Effector memory CD8-positive, alpha-beta T cell (primary cell): ENCODE data around the gene LRRC61.
A peak's percentile ranks its signal among the peaks of the same experiment; 100 is the strongest.

ENCODE experiments used
- ATAC-seq: fragments of 150-1000 bp; cut with Tn5 transposase; replicated peaks from 2 replicates; pipeline ENCODE4 v1.10.0; 2021; ENCODE audit warnings: mild to moderate bottlenecking, moderate library complexity
- DNase-seq, 3 experiments: peaks; one replicate each; pipeline ENCODE4 v3.0.0; 2021
- H3K27ac Mint-ChIP-seq, 2 donors: one replicate each; pipeline ENCODE4 v1.8.0; 2022; ENCODE audit warnings: mild to moderate bottlenecking in 2 of 2, mixed read lengths in 2 of 2, moderate library complexity in 2 of 2
- H3K27me3 Mint-ChIP-seq, 2 donors: one replicate each; pipeline ENCODE4 v1.8.0; 2022; ENCODE audit warnings: mixed read lengths in 2 of 2
- H3K36me3 Mint-ChIP-seq: one replicate; pipeline ENCODE4 v1.8.0; 2022; ENCODE audit warnings: mild to moderate bottlenecking, moderate library complexity, mixed read lengths; ENCODE audit not compliant: insufficient read depth
- H3K4me1 Mint-ChIP-seq, 2 donors: one replicate each; pipeline ENCODE4 v1.8.0; 2022; ENCODE audit warnings: low read depth in 2 of 2, mixed read lengths in 2 of 2
- H3K4me3 Mint-ChIP-seq, 2 donors: one replicate each; pipeline ENCODE4 v1.8.0; 2022; ENCODE audit warnings: mild to moderate bottlenecking in 2 of 2, mixed read lengths in 2 of 2, moderate library complexity in 2 of 2
- H3K9me3 Mint-ChIP-seq, 2 donors: one replicate each; pipeline ENCODE4 v1.8.0; 2022; ENCODE audit warnings: mixed read lengths in 2 of 2

LRRC61 gene

GRCh38 chr7:150377196-150377595, 54.0 kb downstream of the LRRC61 start:
- H3K36me3 Mint-ChIP-seq: peaks cover 11% of the 10 kb centered on the region
- ATAC-seq (no peak), DNase-seq (no peak)
- H3K4me1 Mint-ChIP-seq: peaks cover 23 to 27% of the 10 kb centered on the region in 2 donors
- H3K4me3 Mint-ChIP-seq: peak overlapping the region; percentile 37 to 86
- H3K27me3 Mint-ChIP-seq: no peaks in the 10 kb centered on the region
- no peaks in the 10 kb centered on the region for H3K9me3 Mint-ChIP-seq
- no peak overlapping the region for H3K27ac Mint-ChIP-seq

GRCh38 chr7:150377635-150378034, 54.5 kb downstream of the LRRC61 start:
- DNase-seq (no peak), ATAC-seq (no peak)
- H3K27me3 Mint-ChIP-seq: no peaks in the 10 kb centered on the region
- H3K36me3 Mint-ChIP-seq: peaks cover 11% of the 10 kb centered on the region
- H3K9me3 Mint-ChIP-seq: no peaks in the 10 kb centered on the region
- peak overlapping the region; percentile 37 to 86 for H3K4me3 Mint-ChIP-seq
- peak overlapping the region; percentile 65 to 84 for H3K27ac Mint-ChIP-seq
- peaks cover 23 to 30% of the 10 kb centered on the region in 2 donors for H3K4me1 Mint-ChIP-seq

- H3K4me1 Mint-ChIP-seq: peaks cover 29 to 35% of the 10 kb centered on the region in 2 donors
- peak overlapping the region; percentile 65 to 84 for H3K27ac Mint-ChIP-seq
- DNase-seq (peak; percentile 25 to 44 (median 42)), ATAC-seq (peak; percentile 25)
- no peaks in the 10 kb centered on the region for H3K27me3 Mint-ChIP-seq
- peak overlapping the region; percentile 86 to 95 for H3K4me3 Mint-ChIP-seq
- no peaks in the 10 kb centered on the region for H3K9me3 Mint-ChIP-seq
- peaks cover 11% of the 10 kb centered on the region for H3K36me3 Mint-ChIP-seq
These were observed 55.1 kb downstream of the LRRC61 start for GRCh38 chr7:150378115-150378852.

- DNase-seq (peak; percentile 87 to 90 (median 89)), ATAC-seq (peak; percentile 94)
- Mint-ChIP-seq H3K27ac (peak within 1 kb of the TSS; percentile 65 to 84), H3K4me1 (peaks cover 25 to 33% of the 10 kb centered on the region in 2 donors), H3K36me3 (peaks cover 8% of the 10 kb centered on the region), H3K9me3 (no peaks in the 10 kb centered on the region), H3K27me3 (no peaks in the 10 kb centered on the region), H3K4me3 (peak within 1 kb of the TSS; percentile 86 to 95)
These were observed 55.8 kb downstream of the LRRC61 start, which contains the start of gene ZNF775 for GRCh38 chr7:150378853-150379440. Gene ZNF775 (plus strand): TSS chr7:150379330. CDS start chr7:150388471, 9,141 bp downstream.

GRCh38 chr7:150379441-150380379, 56.6 kb downstream of the LRRC61 start:
- ATAC-seq (no peak), DNase-seq (no peak)
- peak overlapping the region; percentile 50 to 83 for H3K27ac Mint-ChIP-seq
- no peaks in the 10 kb centered on the region for H3K27me3 Mint-ChIP-seq
- H3K36me3 Mint-ChIP-seq: peaks cover 8% of the 10 kb centered on the region
- H3K4me1 Mint-ChIP-seq: peaks cover 25 to 33% of the 10 kb centered on the region in 2 donors
- no peaks in the 10 kb centered on the region for H3K9me3 Mint-ChIP-seq
- H3K4me3 Mint-ChIP-seq: peak overlapping the region; percentile 86 to 95

- DNase-seq (no peak), ATAC-seq (no peak)
- Mint-ChIP-seq H3K9me3 (no peaks in the 10 kb centered on the region), H3K27me3 (no peaks in the 10 kb centered on the region), H3K4me1 (peaks cover 25 to 33% of the 10 kb centered on the region in 2 donors), H3K36me3 (peaks cover 8% of the 10 kb centered on the region), H3K27ac (no peak overlapping the region), H3K4me3 (peak overlapping the region; percentile 86 to 95)
These were observed 57.3 kb downstream of the LRRC61 start for GRCh38 chr7:150380463-150380862.

- Mint-ChIP-seq H3K4me3 (no peak overlapping the region), H3K4me1 (peaks cover 25 to 31% of the 10 kb centered on the region in 2 donors), H3K9me3 (no peaks in the 10 kb centered on the region), H3K27me3 (no peaks in the 10 kb centered on the region), H3K27ac (no peak overlapping the region), H3K36me3 (peaks cover 8% of the 10 kb centered on the region)
- DNase-seq (no peak), ATAC-seq (no peak)
These were observed 57.9 kb downstream of the LRRC61 start for GRCh38 chr7:150381096-150381495.

GRCh38 chr7:150381785-150382122, 58.6 kb downstream of the LRRC61 start:
- Mint-ChIP-seq H3K36me3 (peaks cover 8% of the 10 kb centered on the region), H3K9me3 (no peaks in the 10 kb centered on the region), H3K4me1 (peaks cover 25 to 32% of the 10 kb centered on the region in 2 donors), H3K4me3 (no peak overlapping the region), H3K27me3 (no peaks in the 10 kb centered on the region), H3K27ac (no peak overlapping the region)
- ATAC-seq (no peak), DNase-seq (no peak)

GRCh38 chr7:150382123-150382843, 59.1 kb downstream of the LRRC61 start:
- Mint-ChIP-seq H3K36me3 (peaks cover 11% of the 10 kb centered on the region), H3K27ac (no peak overlapping the region), H3K4me3 (peak overlapping the region in 1 of 2 donors; percentile 6), H3K4me1 (peaks cover 25 to 32% of the 10 kb centered on the region in 2 donors), H3K27me3 (no peaks in the 10 kb centered on the region), H3K9me3 (no peaks in the 10 kb centered on the region)
- ATAC-seq (no peak), DNase-seq (no peak)

- ATAC-seq (no peak), DNase-seq (no peak)
- peak overlapping the region in 1 of 2 donors; percentile 49 for H3K27ac Mint-ChIP-seq
- peaks cover 21 to 30% of the 10 kb centered on the region in 2 donors for H3K4me1 Mint-ChIP-seq
- H3K4me3 Mint-ChIP-seq: no peak overlapping the region
- H3K9me3 Mint-ChIP-seq: no peaks in the 10 kb centered on the region
- H3K27me3 Mint-ChIP-seq: no peaks in the 10 kb centered on the region
- H3K36me3 Mint-ChIP-seq: peaks cover 11% of the 10 kb centered on the region
These were observed 59.7 kb downstream of the LRRC61 start for GRCh38 chr7:150382844-150383225.

GRCh38 chr7:150383710-150384397, 60.7 kb downstream of the LRRC61 start:
- DNase-seq (no peak), ATAC-seq (no peak)
- H3K27me3 Mint-ChIP-seq: no peaks in the 10 kb centered on the region
- H3K9me3 Mint-ChIP-seq: no peaks in the 10 kb centered on the region
- H3K4me3 Mint-ChIP-seq: no peak overlapping the region
- peaks cover 17 to 24% of the 10 kb centered on the region in 2 donors for H3K4me1 Mint-ChIP-seq
- peak overlapping the region in 1 of 2 donors; percentile 49 for H3K27ac Mint-ChIP-seq
- peaks cover 11% of the 10 kb centered on the region for H3K36me3 Mint-ChIP-seq
